Measurements from ENCODE around the gene ENTHD1.

ENTHD1 gene

DNA sequence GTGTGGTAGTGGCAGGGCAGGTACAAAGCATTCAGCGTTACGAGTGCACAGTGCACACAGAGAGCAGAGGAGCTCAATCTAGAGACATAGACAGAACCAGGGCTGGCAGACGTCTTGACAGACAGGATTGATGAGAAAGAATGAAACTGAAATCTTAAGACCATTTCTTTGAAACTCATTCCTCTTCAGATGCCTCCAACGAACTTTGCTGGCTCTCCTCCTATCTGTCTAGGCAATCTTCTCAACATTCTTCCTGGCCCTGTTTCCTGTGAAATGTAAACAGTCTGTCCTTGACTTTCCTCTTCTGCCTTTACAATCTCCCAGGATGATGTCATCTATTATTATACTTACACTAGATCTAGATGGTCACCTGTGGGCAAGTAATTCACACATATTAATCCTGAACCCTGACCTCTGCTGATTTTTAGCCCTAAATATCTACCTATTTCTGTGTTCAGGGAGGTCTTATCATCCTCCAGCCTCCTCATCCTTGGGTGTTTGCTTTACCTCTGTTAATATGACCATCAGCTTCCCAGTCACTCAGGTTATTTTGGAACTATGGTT is 119.5 kb downstream of the ENTHD1 start:
- TF ChIP-seq, protein P1, sequence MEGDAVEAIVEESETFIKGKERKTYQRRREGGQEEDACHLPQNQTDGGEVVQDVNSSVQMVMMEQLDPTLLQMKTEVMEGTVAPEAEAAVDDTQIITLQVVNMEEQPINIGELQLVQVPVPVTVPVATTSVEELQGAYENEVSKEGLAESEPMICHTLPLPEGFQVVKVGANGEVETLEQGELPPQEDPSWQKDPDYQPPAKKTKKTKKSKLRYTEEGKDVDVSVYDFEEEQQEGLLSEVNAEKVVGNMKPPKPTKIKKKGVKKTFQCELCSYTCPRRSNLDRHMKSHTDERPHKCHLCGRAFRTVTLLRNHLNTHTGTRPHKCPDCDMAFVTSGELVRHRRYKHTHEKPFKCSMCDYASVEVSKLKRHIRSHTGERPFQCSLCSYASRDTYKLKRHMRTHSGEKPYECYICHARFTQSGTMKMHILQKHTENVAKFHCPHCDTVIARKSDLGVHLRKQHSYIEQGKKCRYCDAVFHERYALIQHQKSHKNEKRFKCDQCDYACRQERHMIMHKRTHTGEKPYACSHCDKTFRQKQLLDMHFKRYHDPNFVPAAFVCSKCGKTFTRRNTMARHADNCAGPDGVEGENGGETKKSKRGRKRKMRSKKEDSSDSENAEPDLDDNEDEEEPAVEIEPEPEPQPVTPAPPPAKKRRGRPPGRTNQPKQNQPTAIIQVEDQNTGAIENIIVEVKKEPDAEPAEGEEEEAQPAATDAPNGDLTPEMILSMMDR (IDR thresholded peaks at IDR 0.05; ENCODE audit: control insufficient read depth, extremely low read depth, insufficient read depth): no peak
- H3K4me3 ChIP-seq (ENCODE audit: low read depth, low read length): no peak overlapping the region
- DNase-seq (ENCODE audit: low read depth): peak; percentile 84

DNA sequence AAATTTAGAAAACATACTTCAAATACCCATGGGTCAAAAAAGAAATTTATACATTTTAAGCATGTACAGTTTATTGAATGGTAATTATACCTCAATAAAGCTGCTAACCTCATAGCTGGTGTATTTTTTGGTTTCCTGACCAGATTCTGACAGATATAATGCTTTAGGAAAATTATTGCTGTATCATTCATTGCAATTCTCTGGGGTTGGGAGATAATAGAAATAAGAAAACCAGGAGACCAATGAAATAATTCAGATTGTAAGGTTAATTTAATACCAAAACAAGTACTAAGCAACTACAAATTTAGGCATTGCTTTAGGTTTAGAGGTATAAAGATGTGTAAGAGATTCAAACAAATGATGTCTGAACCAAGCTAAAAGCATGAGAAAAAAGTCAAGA is 120.1 kb downstream of the ENTHD1 start:
- TF ChIP-seq, protein P1 (IDR thresholded peaks at IDR 0.05; ENCODE audit: control insufficient read depth, extremely low read depth, insufficient read depth): no peak
- no peak for DNase-seq (ENCODE audit: low read depth)
- H3K4me3 ChIP-seq (ENCODE audit: low read depth, low read length): no peak overlapping the region

DNA sequence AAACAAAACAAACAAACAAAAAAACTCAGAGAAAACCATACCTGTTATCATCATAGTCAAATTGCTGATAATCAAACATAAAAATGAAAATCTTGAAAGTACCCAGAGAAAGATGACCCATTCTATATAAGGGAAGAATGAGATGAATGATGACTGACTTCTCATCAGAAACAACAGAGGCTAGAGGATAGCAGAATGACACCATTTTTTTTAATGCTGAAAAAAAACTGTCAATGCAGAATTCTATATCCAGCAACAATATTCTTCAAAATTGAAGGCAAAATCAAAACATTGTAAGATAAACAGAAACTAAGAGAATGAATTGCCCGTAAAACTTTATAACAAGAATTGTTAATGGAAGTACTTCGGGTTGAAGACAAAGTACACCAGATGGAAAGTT is 122.1 kb downstream of the ENTHD1 start:
- H3K4me3 ChIP-seq (ENCODE audit: low read depth, low read length): no peak overlapping the region
- no peak for DNase-seq (ENCODE audit: low read depth)
- TF ChIP-seq, protein P1 (IDR thresholded peaks at IDR 0.05; ENCODE audit: control insufficient read depth, extremely low read depth, insufficient read depth): no peak

DNA sequence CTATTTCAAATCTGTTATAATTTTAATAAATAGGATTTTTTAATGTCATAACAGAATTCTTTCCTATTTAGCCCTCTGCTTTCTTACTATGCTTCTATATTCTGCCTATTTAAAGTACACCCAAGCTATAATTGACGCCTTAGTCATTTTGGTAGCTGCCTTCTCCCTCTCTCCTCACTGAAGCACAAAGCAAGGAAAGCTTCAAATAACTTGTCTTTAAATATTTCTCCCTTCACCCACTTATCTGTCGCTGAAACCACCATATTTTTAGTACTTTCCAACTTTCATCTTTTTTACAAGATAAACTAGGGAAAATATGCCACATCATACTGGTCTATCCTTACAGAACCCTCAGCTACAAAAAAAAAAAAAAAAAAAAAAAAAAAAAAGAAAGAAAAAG is 127.9 kb downstream of the ENTHD1 start:
- DNase-seq (ENCODE audit: low read depth): no peak
- TF ChIP-seq, protein P1 (IDR thresholded peaks at IDR 0.05; ENCODE audit: control insufficient read depth, extremely low read depth, insufficient read depth): no peak
- no peak overlapping the region for H3K4me3 ChIP-seq (ENCODE audit: low read depth, low read length)

DNA sequence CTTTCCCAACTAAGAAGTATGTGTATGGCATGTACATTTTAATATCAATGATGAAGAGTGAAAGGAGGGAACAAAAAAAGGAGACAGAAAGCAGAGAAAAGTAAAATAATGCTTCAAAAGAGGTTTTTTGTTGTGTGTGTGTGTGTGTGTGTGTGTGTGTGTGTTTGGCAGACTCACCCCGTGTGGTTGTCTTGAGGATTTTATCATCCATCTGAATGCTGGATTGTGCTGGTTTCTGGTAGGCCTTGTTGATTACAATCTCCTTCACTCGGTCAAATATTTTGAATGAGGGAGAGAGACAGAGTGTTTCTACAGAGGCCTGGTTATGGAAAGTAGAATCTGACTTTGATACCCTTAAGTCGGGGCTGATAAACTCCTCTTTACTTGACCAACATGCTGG is 128.5 kb downstream of the ENTHD1 start:
- H3K4me3 ChIP-seq (ENCODE audit: low read depth, low read length): no peak overlapping the region
- TF ChIP-seq, protein P1 (IDR thresholded peaks at IDR 0.05; ENCODE audit: control insufficient read depth, extremely low read depth, insufficient read depth): no peak
- no peak for DNase-seq (ENCODE audit: low read depth)

DNA sequence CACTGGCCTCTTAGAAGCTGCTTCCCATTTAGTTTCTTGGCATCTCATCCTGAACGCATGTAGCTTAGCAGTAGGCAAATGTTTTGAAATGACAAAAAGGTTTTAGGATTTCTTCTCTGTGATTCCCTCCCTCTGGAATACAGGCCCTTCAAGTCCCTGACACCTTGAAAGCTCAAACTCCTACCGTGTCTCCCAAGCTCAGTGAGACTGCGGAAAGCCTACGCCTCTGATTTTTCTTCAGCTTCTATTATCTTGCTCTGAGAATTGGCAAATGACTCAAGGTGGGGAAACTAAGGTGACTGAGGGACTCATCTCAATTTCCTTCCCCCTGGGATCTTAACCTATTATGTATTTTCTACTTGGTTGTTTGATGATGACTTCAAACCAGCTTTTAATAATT is 130.3 kb downstream of the ENTHD1 start:
- TF ChIP-seq, protein P1 (IDR thresholded peaks at IDR 0.05; ENCODE audit: control insufficient read depth, extremely low read depth, insufficient read depth): no peak
- H3K4me3 ChIP-seq (ENCODE audit: low read depth, low read length): no peak overlapping the region
- no peak for DNase-seq (ENCODE audit: low read depth)

DNA sequence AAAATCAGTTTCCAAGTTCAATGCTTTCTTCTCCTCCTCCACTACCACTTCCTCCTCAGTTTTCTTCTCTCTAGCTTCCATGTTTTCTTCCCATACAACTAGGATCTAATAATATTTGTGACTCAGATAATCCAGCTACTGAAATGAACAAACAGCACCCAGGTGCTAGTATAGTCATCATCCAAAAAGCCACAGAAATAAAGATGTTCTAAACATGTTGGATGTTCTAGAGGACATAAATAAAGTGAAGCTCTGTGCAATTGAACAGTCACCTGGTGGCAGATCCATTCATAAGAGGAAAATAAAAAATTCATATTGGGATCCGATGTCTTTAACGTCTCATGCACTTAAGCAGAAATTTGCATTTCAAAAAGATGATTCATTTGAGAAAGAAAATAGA is 142.8 kb downstream of the ENTHD1 start:
- TF ChIP-seq, protein P1 (IDR thresholded peaks at IDR 0.05; ENCODE audit: control insufficient read depth, extremely low read depth, insufficient read depth): no peak
- no peak for DNase-seq (ENCODE audit: low read depth)
- H3K4me3 ChIP-seq (ENCODE audit: low read depth, low read length): no peak overlapping the region
